ENCODE measurements around the gene RPEL1.

Gene RPEL1

DNA sequence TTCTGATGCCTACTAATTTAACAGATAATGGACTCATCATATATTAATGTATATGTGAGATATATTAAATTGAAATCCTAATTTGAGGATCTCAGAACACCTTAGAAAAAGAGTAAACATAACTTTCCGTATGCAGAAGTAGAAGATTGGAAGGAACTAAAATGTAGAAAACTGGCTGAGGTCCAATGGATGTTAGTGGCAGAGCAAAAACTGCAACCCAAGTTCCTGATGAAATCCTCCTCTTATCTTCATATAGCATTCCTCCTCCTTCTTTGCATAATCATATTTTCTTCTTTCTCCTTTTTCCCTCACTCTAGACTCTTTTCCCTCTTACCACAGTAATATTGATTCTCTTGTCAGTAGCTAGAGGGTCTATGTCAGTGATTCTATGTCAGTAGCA lies 37.3 kb downstream of the RPEL1 start:
- DNase-seq = no peak

DNA sequence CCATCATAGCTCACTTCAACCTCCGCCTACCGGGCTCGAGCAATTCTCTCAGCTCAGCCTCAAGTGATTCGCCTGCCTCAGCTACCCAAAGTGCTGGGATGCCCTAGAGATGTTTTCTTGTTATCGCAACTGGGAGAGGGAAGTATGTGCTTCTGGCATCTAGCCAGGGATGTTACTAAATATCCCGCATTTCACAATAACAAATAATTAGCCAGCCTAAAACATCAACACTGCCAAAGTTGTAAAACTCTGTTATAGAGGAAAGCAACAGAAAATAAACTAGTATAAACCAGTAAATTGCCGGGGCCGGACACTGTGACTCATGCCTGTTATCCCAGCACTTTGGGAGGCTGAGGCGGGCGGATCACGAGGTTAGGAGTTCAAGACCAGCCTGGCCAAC lies 38.5 kb downstream of the RPEL1 start:
- DNase-seq = no peak

DNA sequence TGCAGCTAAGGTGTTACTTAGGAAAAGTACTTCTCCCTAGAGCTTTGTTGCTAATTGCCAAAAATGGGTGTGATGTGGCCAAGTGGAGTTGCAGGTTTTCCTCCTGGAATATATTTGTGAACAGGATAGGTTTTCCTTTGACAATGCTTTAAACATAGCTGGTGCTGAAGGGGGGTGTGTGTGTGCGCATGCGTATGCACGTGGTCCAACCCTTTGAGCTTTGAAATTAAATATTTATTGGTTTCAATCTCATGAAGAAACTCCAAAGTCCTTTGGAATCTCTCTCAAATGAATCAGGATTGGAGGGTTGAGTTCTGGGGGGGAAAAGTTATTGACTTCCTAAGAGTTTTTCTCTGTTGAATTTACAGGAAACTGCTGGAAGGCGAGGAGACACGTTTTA lies 42.3 kb downstream of the RPEL1 start:
- DNase-seq = no peak

GRCh38 chr10:103291588-103291987 lies 45.9 kb downstream of the RPEL1 start:
- no peak for DNase-seq

GRCh38 chr10:103295374-103296015 lies 49.8 kb downstream of the RPEL1 start:
- DNase-seq = no peak

All from NCI-H1048 (cell line).